AG04450 (cell line): ENCODE data around the gene FAM186B. TPM values are rescaled to one million over a fixed set of nuclear protein-coding genes. Genes with fewer than 3 reads are reported as not detected.

Experiments used
- CTCF ChIA-PET: fragments of 300-600, 350-600 bp; formaldehyde crosslinking; extraction: SDS; loops from one replicate; lab custom pipeline; 2022; ENCODE audit warnings: antibody characterized with exemption, inconsistent platforms; lab: Charles Lee
- POLR2A ChIA-PET: fragments of 350-600 bp; formaldehyde crosslinking; extraction: SDS; loops from one replicate; lab custom pipeline; 2021; ENCODE audit warnings: antibody characterized with exemption, inconsistent platforms; lab: Yijun Ruan, JAX
- DNase-seq: peaks from one replicate; pipeline ENCODE4 v3.0.0-alpha.2; 2011; ENCODE audit warnings: low read depth, low spot score
- H3K27ac ChIP-seq: one replicate; pipeline ENCODE4 v1.5.1; 2012; ENCODE audit warnings: low read depth, low read length, control low read depth
- H3K27me3 ChIP-seq: one replicate; pipeline ENCODE4 v1.6.0; 2012; ENCODE audit warnings: low read length; ENCODE audit not compliant: control insufficient read depth, insufficient read depth
- H3K4me3 ChIP-seq: 2 replicates; pipeline ENCODE4 v1.5.1; 2011; ENCODE audit warnings: mild to moderate bottlenecking, low read depth, low read length, control low read depth
- H3K9me3 ChIP-seq: 2 replicates; pipeline ENCODE4 v1.5.1; 2012; ENCODE audit warnings: low read length; ENCODE audit not compliant: control insufficient read depth, insufficient read depth
- polyA plus RNA-seq: library from polyadenylated mRNA; depleted of rRNA; stranded (reverse); fragments of >200 nt; gene quantifications from 2 replicates; pipeline ENCODE4 v1.2.3, GENCODE V29; 2011
- TF ChIP-seq, protein P1 (sequence below): IDR thresholded peaks from 2 replicates; pipeline ENCODE4 v1.5.1; 2011; ENCODE audit warnings: low read depth, low read length, control low read depth, inconsistent platforms

FAM186B gene
- polyA plus RNA-seq, 1 experiment: 0.05 TPM

DNA sequence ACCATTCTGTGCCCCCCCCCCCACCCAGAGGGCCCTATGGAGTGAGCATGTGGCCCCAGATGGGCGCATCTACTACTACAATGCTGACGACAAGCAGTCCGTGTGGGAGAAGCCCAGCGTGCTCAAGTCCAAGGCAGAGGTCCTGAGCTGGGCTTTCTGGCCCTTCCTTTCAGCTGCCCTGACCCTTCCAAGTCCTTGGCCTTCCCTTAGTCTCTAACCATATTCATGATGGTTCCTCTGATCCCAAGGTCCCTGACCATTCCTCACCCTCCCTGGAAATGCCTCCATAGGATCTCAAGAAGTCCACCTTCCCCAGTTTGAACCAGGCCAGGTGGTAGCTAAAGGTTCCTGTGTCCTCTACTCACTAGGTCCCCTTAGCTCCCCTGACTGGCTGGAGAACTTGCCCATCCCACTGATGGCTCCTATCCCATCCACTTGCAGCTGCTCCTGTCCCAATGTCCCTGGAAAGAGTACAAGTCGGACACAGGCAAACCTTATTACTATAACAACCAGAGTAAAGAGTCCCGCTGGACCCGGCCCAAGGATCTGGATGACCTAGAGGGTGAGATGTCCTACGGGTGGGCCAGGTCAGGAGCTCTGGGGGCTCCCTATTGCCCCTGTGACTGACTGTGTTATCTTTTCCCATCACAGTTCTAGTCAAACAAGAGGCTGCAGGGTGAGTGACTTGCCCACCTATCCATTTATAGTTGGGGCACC, 27.7 kb upstream of the FAM186B start:
- Histone ChIP-seq H3K27ac (no peak overlapping the region), H3K9me3 (no peaks in the 10 kb centered on the region), H3K27me3 (no peaks in the 10 kb centered on the region), H3K4me3 (no peak overlapping the region)
- TF ChIP-seq, protein P1, sequence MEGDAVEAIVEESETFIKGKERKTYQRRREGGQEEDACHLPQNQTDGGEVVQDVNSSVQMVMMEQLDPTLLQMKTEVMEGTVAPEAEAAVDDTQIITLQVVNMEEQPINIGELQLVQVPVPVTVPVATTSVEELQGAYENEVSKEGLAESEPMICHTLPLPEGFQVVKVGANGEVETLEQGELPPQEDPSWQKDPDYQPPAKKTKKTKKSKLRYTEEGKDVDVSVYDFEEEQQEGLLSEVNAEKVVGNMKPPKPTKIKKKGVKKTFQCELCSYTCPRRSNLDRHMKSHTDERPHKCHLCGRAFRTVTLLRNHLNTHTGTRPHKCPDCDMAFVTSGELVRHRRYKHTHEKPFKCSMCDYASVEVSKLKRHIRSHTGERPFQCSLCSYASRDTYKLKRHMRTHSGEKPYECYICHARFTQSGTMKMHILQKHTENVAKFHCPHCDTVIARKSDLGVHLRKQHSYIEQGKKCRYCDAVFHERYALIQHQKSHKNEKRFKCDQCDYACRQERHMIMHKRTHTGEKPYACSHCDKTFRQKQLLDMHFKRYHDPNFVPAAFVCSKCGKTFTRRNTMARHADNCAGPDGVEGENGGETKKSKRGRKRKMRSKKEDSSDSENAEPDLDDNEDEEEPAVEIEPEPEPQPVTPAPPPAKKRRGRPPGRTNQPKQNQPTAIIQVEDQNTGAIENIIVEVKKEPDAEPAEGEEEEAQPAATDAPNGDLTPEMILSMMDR: no peak
- no peak for DNase-seq
- ChIA-PET POLR2A (interaction anchor here (2.4 kb wide), 1 partner anchor 108 kb away, joined by 7 read pairs; the partner anchor contains the start of gene TMBIM6), CTCF (interaction anchor here (1.2 to 1.8 kb wide), 2 partner anchors 10 to 129 kb away, joined by 3 to 15 read pairs; partner anchors contain the start of gene PRPF40B)

DNA sequence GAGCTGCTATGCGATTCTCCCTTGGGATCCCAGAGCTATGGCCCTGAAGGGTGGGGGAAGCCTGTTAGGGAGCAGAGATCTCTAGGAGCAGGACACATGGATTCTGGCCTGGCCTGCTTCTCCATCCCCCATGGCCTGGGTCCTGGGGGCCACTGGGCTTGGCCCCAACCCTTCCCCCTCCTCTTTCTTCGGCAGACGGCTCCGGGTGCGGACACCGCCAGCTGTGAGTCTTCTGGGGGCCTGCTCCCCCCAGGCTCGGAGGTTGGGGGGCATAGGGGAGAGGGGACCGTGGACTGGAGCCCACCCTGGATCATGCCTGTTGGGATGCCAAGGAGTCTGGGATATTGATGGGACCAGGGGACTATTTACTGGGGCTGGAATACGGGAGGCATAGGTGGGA, 27.0 kb upstream of the FAM186B start:
- Histone ChIP-seq H3K9me3 (no peaks in the 10 kb centered on the region), H3K4me3 (no peak overlapping the region), H3K27me3 (no peaks in the 10 kb centered on the region), H3K27ac (no peak overlapping the region)
- TF ChIP-seq, protein P1: no peak
- ChIA-PET POLR2A (no interaction called here), CTCF (interaction anchor here (1.2 to 1.8 kb wide), 2 partner anchors 9 to 130 kb away, joined by 3 to 15 read pairs; partner anchors contain the start of gene PRPF40B)
- DNase-seq: no peak

DNA sequence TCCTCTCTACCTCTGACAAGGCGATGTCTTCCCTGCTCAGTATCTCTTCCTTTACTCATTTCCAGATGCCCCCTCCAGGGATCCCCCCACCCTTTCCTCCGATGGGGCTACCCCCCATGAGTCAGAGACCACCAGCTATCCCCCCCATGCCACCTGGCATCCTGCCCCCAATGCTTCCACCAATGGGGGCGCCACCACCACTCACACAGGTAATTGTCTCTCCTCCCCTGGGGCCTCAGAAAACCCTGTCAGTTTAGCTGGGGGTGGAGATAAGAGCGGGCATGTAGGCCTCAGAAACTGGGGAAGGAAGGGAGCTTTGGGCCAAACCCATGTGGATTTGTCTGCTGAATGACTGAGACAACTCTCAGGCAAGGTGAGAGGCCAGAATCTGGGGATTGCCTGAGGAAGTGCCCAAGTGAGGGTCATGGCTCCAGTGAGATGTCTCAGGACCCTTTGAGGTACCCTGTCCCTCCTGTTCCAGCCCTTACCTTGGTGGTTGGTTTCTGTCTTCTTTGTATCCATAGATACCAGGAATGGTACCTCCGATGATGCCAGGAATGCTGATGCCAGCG, 26.0 kb upstream of the FAM186B start:
- ChIA-PET CTCF (interaction anchor here (0.5 kb wide), 1 partner anchor 109 kb away, joined by 4 read pairs; no protein-coding TSS in a partner anchor), POLR2A (no interaction called here)
- DNase-seq: no peak
- Histone ChIP-seq H3K27ac (no peak overlapping the region), H3K27me3 (no peaks in the 10 kb centered on the region), H3K4me3 (no peak overlapping the region), H3K9me3 (no peaks in the 10 kb centered on the region)
- TF ChIP-seq, protein P1: no peak

DNA sequence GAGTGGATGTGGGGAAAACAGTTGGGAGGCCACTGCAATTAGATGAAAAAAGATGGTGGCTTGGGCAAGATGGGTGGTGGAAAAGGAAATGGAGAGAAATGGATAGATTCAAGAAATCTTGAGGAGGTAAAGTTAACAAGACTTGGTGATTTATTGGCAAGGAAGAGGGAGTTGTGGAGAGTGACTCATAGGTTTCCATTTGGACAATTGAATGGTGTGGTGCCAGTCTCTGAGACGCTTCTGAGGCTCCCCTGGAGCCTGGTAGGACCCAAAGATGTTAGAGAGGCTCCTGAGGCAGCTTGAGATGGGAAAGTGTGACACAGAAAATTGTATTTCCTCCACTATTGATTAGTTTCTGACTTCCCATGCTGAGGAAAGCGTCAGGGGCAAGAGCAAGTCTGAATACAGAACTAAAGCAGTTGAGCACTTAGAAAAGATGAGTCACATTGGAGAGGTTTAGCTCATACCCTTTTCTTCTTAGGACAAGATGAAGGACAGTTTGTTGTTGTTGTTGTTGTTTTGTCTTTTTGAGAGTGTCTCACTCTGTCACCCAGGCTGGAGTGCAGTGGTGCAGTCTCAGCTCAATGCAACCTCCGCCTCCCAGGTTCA, 22.4 kb upstream of the FAM186B start:
- TF ChIP-seq, protein P1: no peak
- POLR2A ChIA-PET: interaction anchor here (0.6 to 0.9 kb wide), 2 partner anchors 9 to 65 kb away, joined by 3 to 4 read pairs; no protein-coding TSS in a partner anchor
- Histone ChIP-seq H3K9me3 (no peaks in the 10 kb centered on the region; the same call in 1 of the 2 replicates), H3K27me3 (no peaks in the 10 kb centered on the region), H3K27ac (no peak overlapping the region), H3K4me3 (no peak overlapping the region)
- CTCF ChIA-PET: interaction anchor here (1.3 to 3.2 kb wide), 2 partner anchors 10 to 113 kb away, joined by 6 to 15 read pairs; partner anchors contain the start of gene TMBIM6
- DNase-seq: no peak
